PC-3 (cell line): ENCODE measurements around the gene HMOX2. TPM values are rescaled to one million over a fixed set of nuclear protein-coding genes. Genes with fewer than 3 reads are reported as not detected.

Source experiments
- ATAC-seq: fragments of 200-7000 bp; cut with Tn5 transposase; 2 replicates; pipeline ENCODE4 v1.9.1; 2020; ENCODE audit warnings: mild to moderate bottlenecking, moderate library complexity
- BruUV-seq: library from RNA; stranded (reverse); fragments of 400-500 nt; replicated peaks from 2 replicates; lab custom pipeline; 2021; lab: Mats Ljungman, UMichigan
- CTCF ChIA-PET: fragments of 300-600 bp; sonication (Branson Sonifier 250); formaldehyde crosslinking; loops from one replicate; lab custom pipeline; 2022; ENCODE audit warnings: antibody characterized with exemption; lab: Charles Lee
- POLR2A ChIA-PET: fragments of 300-600 bp; sonication (Branson Sonifier 250); formaldehyde crosslinking; loops from one replicate; lab custom pipeline; 2022; ENCODE audit warnings: antibody characterized with exemption; ENCODE audit not compliant: unreplicated experiment; lab: Charles Lee
- DNase-seq: peaks from one replicate; pipeline ENCODE4 v3.0.0-alpha.2; 2015
- H2AFZ ChIP-seq: fragments of 300-600 bp; sonication (generic); 2 replicates; pipeline ENCODE4 v1.6.0; 2016; ENCODE audit warnings: antibody characterized with exemption, low read length
- H3F3A ChIP-seq: fragments of 300-600 bp; sonication (generic); one replicate; pipeline ENCODE4 v1.6.0; 2017; ENCODE audit warnings: antibody characterized with exemption, low read length, control low read depth, mild to moderate bottlenecking; ENCODE audit not compliant: unreplicated experiment
- H3K27ac ChIP-seq: fragments of 300-600 bp; sonication (generic); 2 replicates; pipeline ENCODE4 v1.5.1; 2016; ENCODE audit warnings: mild to moderate bottlenecking, low read length
- H3K27me3 ChIP-seq: fragments of 300-600 bp; sonication (generic); 2 replicates; pipeline ENCODE4 v1.6.1; 2016; ENCODE audit warnings: low read length, mixed read lengths
- H3K36me3 ChIP-seq: fragments of 300-600 bp; sonication (generic); 2 replicates; pipeline ENCODE4 v1.6.1; 2016; ENCODE audit warnings: low read depth, mixed run types, low read length, mixed read lengths
- H3K4me1 ChIP-seq: fragments of 300-600 bp; sonication (generic); 2 replicates; pipeline ENCODE4 v1.5.1; 2016; ENCODE audit warnings: low read length; ENCODE audit not compliant: insufficient read depth
- H3K4me2 ChIP-seq: fragments of 300-600 bp; sonication (generic); 2 replicates; pipeline ENCODE4 v1.6.0; 2016; ENCODE audit warnings: low read length
- H3K4me3 ChIP-seq: fragments of 300-600 bp; sonication (generic); 2 replicates; pipeline ENCODE4 v1.5.1; 2016; ENCODE audit warnings: mild to moderate bottlenecking, low read length, mixed read lengths
- H3K79me2 ChIP-seq: fragments of 300-600 bp; sonication (generic); 2 replicates; pipeline ENCODE4 v1.6.1; 2017; ENCODE audit warnings: low read length, mixed read lengths
- H3K9ac ChIP-seq: fragments of 300-600 bp; sonication (generic); 2 replicates; pipeline ENCODE4 v1.6.0; 2016; ENCODE audit warnings: mild to moderate bottlenecking, low read length
- H3K9me2 ChIP-seq: fragments of 300-600 bp; sonication (generic); replicated peaks from 2 replicates; pipeline ENCODE4 v1.6.1; 2016; ENCODE audit warnings: mixed run types, low read length, mixed read lengths
- H3K9me3 ChIP-seq: fragments of 300-600 bp; sonication (generic); 2 replicates; pipeline ENCODE4 v1.6.1; 2016; ENCODE audit warnings: low read length, mixed read lengths
- H4K20me1 ChIP-seq: fragments of 300-600 bp; sonication (generic); 2 replicates; pipeline ENCODE4 v1.6.1; 2016; ENCODE audit warnings: low read length, mixed read lengths
- EZH2 ChIP-seq: fragments of 300-600 bp; sonication (generic); IDR thresholded peaks from one replicate; pipeline ENCODE4 v1.6.1; 2017; ENCODE audit warnings: antibody characterized with exemption, mild to moderate bottlenecking, low read length; ENCODE audit not compliant: unreplicated experiment
- EZH2phosphoT487 ChIP-seq: fragments of 300-600 bp; sonication (generic); IDR thresholded peaks from 2 replicates; pipeline ENCODE4 v1.6.1; 2018; ENCODE audit warnings: mild to moderate bottlenecking, antibody characterized with exemption, low read length, borderline replicate concordance
- intact Hi-C: fragments of 100-400 bp; cut with micrococcal nuclease; formaldehyde crosslinking; loops from 2 replicates; pipeline ENCODE4 v1.9.0; 2023
- total RNA-seq: library from RNA; depleted of rRNA; stranded (reverse); fragments of >200 nt; gene quantifications from 2 replicates; pipeline ENCODE4 v1.2.3, GENCODE V29; 2014
- TF ChIP-seq, protein P1 (sequence below): fragments of 300-600 bp; sonication (generic); conservative IDR thresholded peaks from 2 replicates; pipeline ENCODE4 v1.5.1; 2017; ENCODE audit warnings: antibody characterized with exemption, low read depth, mild to moderate bottlenecking, low read length

The HMOX2 gene
- total RNA-seq, 1 experiment from 2014 or later, result 86.9 TPM

DNA sequence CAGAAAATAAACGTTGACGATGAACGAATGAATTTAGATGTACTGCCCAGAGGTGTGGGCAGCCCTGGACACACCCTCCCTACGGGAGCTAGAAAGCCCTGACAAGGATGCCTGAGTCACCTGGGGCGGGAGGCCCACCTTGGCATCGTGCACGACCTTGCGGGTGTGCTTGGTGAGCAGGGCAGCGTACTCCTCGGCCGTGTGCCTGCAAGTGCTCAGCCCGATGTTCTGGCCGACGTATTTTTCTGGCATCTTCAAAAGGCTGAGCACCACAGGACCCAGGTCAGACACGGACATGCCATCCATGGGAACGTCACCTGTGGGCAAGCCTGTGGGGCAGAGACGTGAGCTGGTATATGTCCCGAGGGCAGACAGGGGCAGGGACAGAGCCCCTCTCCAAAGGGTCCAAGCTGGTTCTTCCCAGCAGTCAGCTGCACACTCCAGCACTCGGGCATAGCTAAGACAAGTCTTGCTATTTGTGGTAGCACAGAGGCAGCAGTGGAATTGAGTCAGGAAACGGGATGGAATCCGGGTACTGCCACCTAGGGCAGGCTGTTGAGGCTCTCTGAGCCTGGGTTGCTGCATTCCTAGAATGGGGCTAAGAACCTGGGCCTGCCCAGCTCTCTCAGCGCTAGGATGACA is 12.6 kb upstream of the HMOX2 start:
- peak overlapping the region; percentile 42; the same call in 1 of the 2 replicates for H3K4me3 ChIP-seq
- TF ChIP-seq EZH2phosphoT487 (no peak), EZH2 (no peak)
- TF ChIP-seq, protein P1, sequence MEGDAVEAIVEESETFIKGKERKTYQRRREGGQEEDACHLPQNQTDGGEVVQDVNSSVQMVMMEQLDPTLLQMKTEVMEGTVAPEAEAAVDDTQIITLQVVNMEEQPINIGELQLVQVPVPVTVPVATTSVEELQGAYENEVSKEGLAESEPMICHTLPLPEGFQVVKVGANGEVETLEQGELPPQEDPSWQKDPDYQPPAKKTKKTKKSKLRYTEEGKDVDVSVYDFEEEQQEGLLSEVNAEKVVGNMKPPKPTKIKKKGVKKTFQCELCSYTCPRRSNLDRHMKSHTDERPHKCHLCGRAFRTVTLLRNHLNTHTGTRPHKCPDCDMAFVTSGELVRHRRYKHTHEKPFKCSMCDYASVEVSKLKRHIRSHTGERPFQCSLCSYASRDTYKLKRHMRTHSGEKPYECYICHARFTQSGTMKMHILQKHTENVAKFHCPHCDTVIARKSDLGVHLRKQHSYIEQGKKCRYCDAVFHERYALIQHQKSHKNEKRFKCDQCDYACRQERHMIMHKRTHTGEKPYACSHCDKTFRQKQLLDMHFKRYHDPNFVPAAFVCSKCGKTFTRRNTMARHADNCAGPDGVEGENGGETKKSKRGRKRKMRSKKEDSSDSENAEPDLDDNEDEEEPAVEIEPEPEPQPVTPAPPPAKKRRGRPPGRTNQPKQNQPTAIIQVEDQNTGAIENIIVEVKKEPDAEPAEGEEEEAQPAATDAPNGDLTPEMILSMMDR, result no peak
- H3F3A ChIP-seq, result peaks cover 15% of the 10 kb centered on the region
- no peaks in the 10 kb centered on the region for H3K9me3 ChIP-seq
- intact Hi-C loops, result no loop called here
- BruUV-seq, result no TSS peak
- H3K9ac ChIP-seq, result peak overlapping the region; percentile 32; the same call in 1 of the 2 replicates
- no peaks in the 10 kb centered on the region for H3K79me2 ChIP-seq
- DNase-seq (peak; percentile 77), ATAC-seq (peak; percentile 69)
- ChIA-PET POLR2A (interaction anchor here (0.5 to 1.0 kb wide), 2 partner anchors 10 to 13 kb away, joined by 6 to 12 read pairs; partner anchors contain the start of genes HMOX2 and NMRAL1), CTCF (no interaction called here)
- no peak overlapping the region for H2AFZ ChIP-seq
- no peaks in the 10 kb centered on the region for H3K36me3 ChIP-seq
- H3K4me2 ChIP-seq, result peak overlapping the region; percentile 75
- peaks cover 28% of the 10 kb centered on the region for H3K4me1 ChIP-seq
- H3K27ac ChIP-seq, result peak overlapping the region; percentile 81
- no peaks in the 10 kb centered on the region for H3K9me2 ChIP-seq
- H3K27me3 ChIP-seq, result no peaks in the 10 kb centered on the region
- H4K20me1 ChIP-seq, result no peaks in the 10 kb centered on the region

DNA sequence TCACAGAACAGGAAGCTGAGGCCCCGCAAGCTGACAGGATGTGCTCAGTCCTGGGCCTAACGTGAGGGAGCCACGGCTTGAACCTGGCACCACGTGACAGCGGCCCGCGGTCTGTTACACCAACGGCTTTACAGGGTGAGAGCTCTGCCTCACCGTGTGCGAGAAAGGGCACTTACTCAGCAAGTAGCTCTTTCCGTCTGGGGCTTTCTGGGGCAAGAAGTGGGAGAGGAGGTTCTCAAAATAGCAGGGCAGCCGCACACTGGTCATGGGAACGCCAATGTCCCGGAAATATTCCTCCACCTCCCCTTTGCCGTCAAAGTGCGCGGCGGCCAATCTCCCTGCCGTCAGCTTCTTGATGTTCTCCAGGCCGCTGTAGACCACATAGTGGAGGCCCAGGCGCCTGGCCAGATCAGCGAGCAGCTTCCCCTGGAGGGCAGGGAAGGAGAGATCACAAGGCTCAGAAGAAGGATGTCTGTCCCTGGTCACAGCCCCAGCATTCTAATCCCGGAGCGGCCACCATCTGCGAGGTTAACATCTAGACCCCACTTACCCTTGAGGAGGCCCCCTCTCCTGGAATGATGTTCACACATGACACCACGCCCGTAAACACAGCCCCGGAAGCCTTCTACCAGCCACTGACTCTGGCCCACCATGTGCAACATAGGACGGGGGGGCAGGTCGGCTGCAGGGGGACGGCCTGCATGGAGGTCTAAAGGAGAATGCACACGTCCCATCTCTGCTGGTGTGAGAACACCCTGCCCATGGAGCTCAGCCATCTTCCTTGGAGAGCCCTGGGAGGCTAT is 10.0 kb upstream of the HMOX2 start:
- peaks cover 15% of the 10 kb centered on the region for H3F3A ChIP-seq
- DNase-seq (no peak), ATAC-seq (no peak)
- no peaks in the 10 kb centered on the region for H3K36me3 ChIP-seq
- H3K79me2 ChIP-seq, result no peaks in the 10 kb centered on the region
- H3K27me3 ChIP-seq, result no peaks in the 10 kb centered on the region
- no peak overlapping the region for H3K27ac ChIP-seq
- TF ChIP-seq, protein P1, result no peak
- TF ChIP-seq EZH2, result no peak
- no peak for TF ChIP-seq EZH2phosphoT487
- H3K4me2 ChIP-seq, result no peak overlapping the region
- CTCF ChIA-PET, result no interaction called here
- no peak overlapping the region for H3K9ac ChIP-seq
- H3K9me2 ChIP-seq, result no peaks in the 10 kb centered on the region
- no peaks in the 10 kb centered on the region for H4K20me1 ChIP-seq
- intact Hi-C loops, result no loop called here
- H3K4me3 ChIP-seq, result no peak overlapping the region
- BruUV-seq, result no TSS peak
- no peak overlapping the region for H2AFZ ChIP-seq
- H3K9me3 ChIP-seq, result no peaks in the 10 kb centered on the region
- POLR2A ChIA-PET, result no interaction called here
- peaks cover 28% of the 10 kb centered on the region for H3K4me1 ChIP-seq

DNA sequence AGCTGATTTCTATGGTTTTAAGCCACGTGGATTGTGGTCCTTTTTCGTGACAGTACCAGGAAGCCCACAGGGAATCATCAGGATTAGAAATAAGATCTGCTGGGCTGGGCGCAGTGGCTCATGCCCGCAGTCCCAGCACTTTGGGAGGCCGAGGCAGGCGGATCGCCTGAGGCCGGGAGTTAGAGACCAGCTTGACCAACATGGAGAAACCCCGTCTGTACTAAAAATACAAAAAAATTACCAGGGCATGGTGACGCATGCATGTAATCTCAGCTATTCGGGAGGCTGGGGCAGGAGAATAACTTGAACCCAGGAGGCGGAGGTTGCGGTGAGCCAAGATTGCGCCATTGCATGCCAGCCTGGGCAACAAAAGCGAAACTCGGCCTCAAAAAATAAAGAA is 8.3 kb upstream of the HMOX2 start:
- Histone ChIP-seq H4K20me1 (no peaks in the 10 kb centered on the region), H3K27me3 (no peaks in the 10 kb centered on the region), H3K9me3 (no peaks in the 10 kb centered on the region), H3K36me3 (no peaks in the 10 kb centered on the region), H3K9ac (no peak overlapping the region), H2AFZ (no peak overlapping the region), H3K4me2 (no peak overlapping the region), H3K4me3 (no peak overlapping the region), H3F3A (peaks cover 15% of the 10 kb centered on the region), H3K79me2 (peaks cover 5% of the 10 kb centered on the region), H3K9me2 (no peaks in the 10 kb centered on the region), H3K27ac (no peak overlapping the region), H3K4me1 (peaks cover 25% of the 10 kb centered on the region)
- intact Hi-C loops, result no loop called here
- DNase-seq (no peak), ATAC-seq (no peak)
- ChIA-PET CTCF (no interaction called here), POLR2A (no interaction called here)
- no TSS peak for BruUV-seq
- TF ChIP-seq, protein P1, result no peak
- no peak for TF ChIP-seq EZH2phosphoT487
- no peak for TF ChIP-seq EZH2
